DMS79 treated with DMSO at 0.1 percent for 48 hours (cell line): ENCODE results near the gene ERBB4.
"Not testable (repeated sequence)": the region's sequence is repeated elsewhere in the genome, so short reads cannot be mapped to it uniquely, and the experiment has no call there.

Source experiments
- DNase-seq: peaks from one replicate; lab custom pipeline; 2025; lab: John Stamatoyannopoulos, UW

ERBB4 gene

GRCh38 chr2:212528106-212528856 lies 10.3 kb downstream of the ERBB4 start:
- DNase-seq = no peak

GRCh38 chr2:212526059-212526458 lies 12.5 kb downstream of the ERBB4 start:
- no peak for DNase-seq

GRCh38 chr2:212523756-212524155 lies 14.8 kb downstream of the ERBB4 start:
- no peak for DNase-seq

- no peak for DNase-seq
Observed at GRCh38 chr2:212520340-212520739, 18.3 kb downstream of the ERBB4 start.

GRCh38 chr2:212517693-212518092 lies 20.9 kb downstream of the ERBB4 start:
- no peak for DNase-seq

GRCh38 chr2:212505586-212505985 lies 33.0 kb downstream of the ERBB4 start:
- DNase-seq = no peak

- no peak for DNase-seq
Observed at GRCh38 chr2:212495046-212495445, 43.6 kb downstream of the ERBB4 start.

GRCh38 chr2:212494418-212495020 lies 44.1 kb downstream of the ERBB4 start:
- no peak for DNase-seq

- no peak for DNase-seq
Observed at GRCh38 chr2:212489719-212490346, 48.8 kb downstream of the ERBB4 start.

GRCh38 chr2:212488611-212489010 lies 50.0 kb downstream of the ERBB4 start:
- DNase-seq = no peak

- DNase-seq = no peak
Observed at GRCh38 chr2:212484563-212485080, 54.0 kb downstream of the ERBB4 start.

GRCh38 chr2:212480447-212480846 lies 58.2 kb downstream of the ERBB4 start:
- DNase-seq = no peak

GRCh38 chr2:212477571-212477970 lies 61.0 kb downstream of the ERBB4 start:
- no peak for DNase-seq

- no peak for DNase-seq
Observed at GRCh38 chr2:212473211-212473610, 65.4 kb downstream of the ERBB4 start.

GRCh38 chr2:212467551-212467950 lies 71.1 kb downstream of the ERBB4 start:
- DNase-seq = not testable (repeated sequence)

GRCh38 chr2:212465456-212465855 lies 73.1 kb downstream of the ERBB4 start:
- no peak for DNase-seq

- DNase-seq = not testable (repeated sequence)
Observed at GRCh38 chr2:212461708-212462107, 76.9 kb downstream of the ERBB4 start.

GRCh38 chr2:212454149-212454548 lies 84.5 kb downstream of the ERBB4 start:
- DNase-seq = no peak

- DNase-seq = no peak
Observed at GRCh38 chr2:212451786-212452231, 86.8 kb downstream of the ERBB4 start.

- no peak for DNase-seq
Observed at GRCh38 chr2:212448698-212449097, 89.9 kb downstream of the ERBB4 start.

- no peak for DNase-seq
Observed at GRCh38 chr2:212441821-212442220, 96.8 kb downstream of the ERBB4 start.

GRCh38 chr2:212441141-212441540 lies 97.5 kb downstream of the ERBB4 start:
- no peak for DNase-seq
